ENCODE data around the gene UHRF1. TPM values are rescaled to one million over a fixed set of nuclear protein-coding genes. Genes with fewer than 3 reads are reported as not detected.

UHRF1 gene
- total and polyA plus RNA-seq, 7 donors, result 0.17 to 1.9 (median 0.32) TPM

DNA sequence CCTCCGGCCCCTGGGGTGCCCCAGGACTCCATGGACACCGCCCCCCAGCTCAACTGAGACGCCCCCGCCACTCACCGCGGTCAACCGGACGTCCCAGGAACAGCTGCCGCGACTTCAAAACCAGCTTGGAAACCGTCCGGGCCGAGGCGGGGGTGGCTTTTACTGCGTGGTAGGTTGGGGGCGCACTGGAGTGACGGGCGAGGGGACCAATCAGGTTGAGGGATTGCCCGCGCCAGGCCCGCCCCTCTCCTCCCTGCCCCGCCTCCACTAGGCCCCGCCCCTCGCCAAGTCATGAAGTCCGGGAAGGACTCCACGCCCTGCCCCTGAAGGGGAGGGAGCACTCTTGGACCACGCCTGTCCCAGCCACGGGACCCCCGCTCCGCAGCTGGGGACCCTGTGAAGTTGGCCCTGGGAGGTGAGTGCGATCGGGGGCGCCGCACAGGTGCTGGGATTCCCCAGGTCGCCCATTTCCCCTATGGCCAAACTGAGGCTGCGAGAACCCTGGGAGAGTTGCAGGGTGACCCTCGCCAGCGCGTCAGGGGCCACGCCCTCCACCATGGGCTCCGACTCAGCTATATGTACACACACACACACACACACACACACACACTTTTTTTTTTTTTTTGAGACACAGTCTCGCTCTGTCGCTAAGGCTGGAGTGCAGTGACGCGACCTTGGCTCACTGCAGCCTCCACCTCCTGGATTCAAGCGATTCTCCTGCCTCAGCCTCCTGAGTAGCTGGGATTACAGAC is 41.6 kb upstream of the UHRF1 start, which contains the start of gene PLIN3:
PLIN3 (minus strand) TSS at position 134 of the 752 bp plus-strand sequence. CDS start 6,273 bp downstream, outside the sequence.
- ATAC-seq, result peak; percentile 88 to 98 (median 92)
- Histone ChIP-seq H3K27ac (peak within 1 kb of the TSS; percentile 89), H3K36me3 (ENCODE audit: insufficient read depth in 1 of 2, low read depth in 1 of 2) (no peaks in the 10 kb centered on the region), H3K4me1 (peaks cover 11% of the 10 kb centered on the region), H3K4me3 (peak within 1 kb of the TSS; percentile 88), H3K9me3 (no peaks in the 10 kb centered on the region), H3K27me3 (ENCODE audit: insufficient read depth in 3 of 3, low read length in 2 of 3) (no peaks in the 10 kb centered on the region)
- TF ChIP-seq, protein P1, sequence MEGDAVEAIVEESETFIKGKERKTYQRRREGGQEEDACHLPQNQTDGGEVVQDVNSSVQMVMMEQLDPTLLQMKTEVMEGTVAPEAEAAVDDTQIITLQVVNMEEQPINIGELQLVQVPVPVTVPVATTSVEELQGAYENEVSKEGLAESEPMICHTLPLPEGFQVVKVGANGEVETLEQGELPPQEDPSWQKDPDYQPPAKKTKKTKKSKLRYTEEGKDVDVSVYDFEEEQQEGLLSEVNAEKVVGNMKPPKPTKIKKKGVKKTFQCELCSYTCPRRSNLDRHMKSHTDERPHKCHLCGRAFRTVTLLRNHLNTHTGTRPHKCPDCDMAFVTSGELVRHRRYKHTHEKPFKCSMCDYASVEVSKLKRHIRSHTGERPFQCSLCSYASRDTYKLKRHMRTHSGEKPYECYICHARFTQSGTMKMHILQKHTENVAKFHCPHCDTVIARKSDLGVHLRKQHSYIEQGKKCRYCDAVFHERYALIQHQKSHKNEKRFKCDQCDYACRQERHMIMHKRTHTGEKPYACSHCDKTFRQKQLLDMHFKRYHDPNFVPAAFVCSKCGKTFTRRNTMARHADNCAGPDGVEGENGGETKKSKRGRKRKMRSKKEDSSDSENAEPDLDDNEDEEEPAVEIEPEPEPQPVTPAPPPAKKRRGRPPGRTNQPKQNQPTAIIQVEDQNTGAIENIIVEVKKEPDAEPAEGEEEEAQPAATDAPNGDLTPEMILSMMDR (IDR thresholded peaks at IDR 0.05), result no peak
- intact Hi-C loops (cut with DNase I), result no loop called here
- 3 to 9% (median 7%) methylated on average over 31 to 46 of the region's 46 CpGs for WGBS, 3 donors
- DNase-seq, result peak; percentile 99

DNA sequence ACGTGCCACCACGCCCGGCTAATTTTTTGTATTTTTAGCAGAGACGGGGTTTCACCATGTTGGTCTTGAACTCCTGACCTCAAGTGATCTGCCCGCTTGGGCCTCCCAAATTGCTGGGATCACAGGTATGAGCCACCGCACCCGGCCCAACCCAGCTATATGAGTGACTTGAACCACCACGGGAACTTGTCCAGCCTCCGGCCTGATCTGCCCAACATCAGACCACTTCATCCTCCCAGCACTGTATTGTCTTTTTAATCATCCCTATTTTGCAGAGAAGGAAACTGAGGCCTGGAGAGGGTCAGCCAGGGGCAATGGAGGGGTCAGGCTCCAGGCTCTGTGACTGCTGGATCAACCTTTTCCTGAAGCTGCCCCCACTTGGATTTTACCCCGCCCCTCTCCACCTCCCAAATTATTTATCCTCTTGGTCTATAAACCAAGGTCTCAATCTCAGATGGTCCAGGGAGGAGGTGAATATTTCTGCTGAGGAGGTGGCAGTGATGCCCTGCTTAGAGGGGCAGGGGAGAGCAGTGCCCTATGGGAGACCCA is 40.9 kb upstream of the UHRF1 start:
- TF ChIP-seq, protein P1 (IDR thresholded peaks at IDR 0.05), result no peak
- H3K4me1 ChIP-seq, result peaks cover 13% of the 10 kb centered on the region
- H3K9me3 ChIP-seq, result no peaks in the 10 kb centered on the region
- DNase-seq, result peak in 1 of 2 donors; percentile 49
- H3K4me3 ChIP-seq, result peak overlapping the region; percentile 88
- 58 to 85% (median 66%) methylated on average over 10 of the region's 10 CpGs for WGBS, 3 donors
- intact Hi-C loops (cut with DNase I), result no loop called here
- H3K27me3 ChIP-seq (ENCODE audit: insufficient read depth in 3 of 3, low read length in 2 of 3), result no peaks in the 10 kb centered on the region
- no peak for ATAC-seq
- H3K36me3 ChIP-seq (ENCODE audit: insufficient read depth in 1 of 2, low read depth in 1 of 2), result no peaks in the 10 kb centered on the region
- H3K27ac ChIP-seq, result peak overlapping the region; percentile 89

DNA sequence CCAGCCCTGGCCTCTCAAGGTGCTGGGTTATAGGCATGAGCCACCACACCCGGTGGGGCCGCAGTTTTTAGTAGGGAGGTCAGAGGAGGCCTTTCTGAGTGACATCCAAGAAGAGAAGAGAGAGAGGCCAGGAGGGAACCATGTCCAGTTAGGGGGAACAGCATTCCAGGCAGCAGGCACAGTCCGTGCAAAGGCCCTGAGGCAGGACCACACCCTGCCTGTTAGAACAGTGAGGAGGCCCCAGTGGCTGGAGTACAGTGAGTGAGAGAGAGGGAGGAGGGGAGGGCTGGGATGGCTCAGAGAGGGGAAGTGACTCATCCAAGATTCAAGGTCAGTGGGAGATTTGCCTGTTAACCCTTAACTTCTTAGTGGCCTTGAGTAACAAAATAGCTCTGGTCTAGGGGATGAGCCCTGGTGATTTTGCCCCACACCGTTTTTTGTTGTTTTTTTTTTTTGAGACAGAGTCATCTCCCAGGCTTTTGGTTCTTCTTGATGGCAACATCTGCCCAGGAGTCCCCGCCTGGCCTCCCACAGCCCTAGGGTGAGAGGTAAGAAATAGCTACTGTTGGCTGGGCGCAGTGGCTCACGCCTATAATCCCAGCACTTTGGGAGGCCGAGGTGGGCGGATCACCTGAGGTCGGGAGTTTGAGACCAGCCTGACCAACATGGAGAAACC is 39.1 kb upstream of the UHRF1 start:
- intact Hi-C loops (cut with DNase I), result no loop called here
- TF ChIP-seq, protein P1 (IDR thresholded peaks at IDR 0.05), result no peak
- WGBS, 3 donors, result 68 to 74% (median 69%) methylated on average over 9 to 10 of the region's 10 CpGs
- Histone ChIP-seq H3K9me3 (no peaks in the 10 kb centered on the region), H3K27ac (peak overlapping the region; percentile 67), H3K36me3 (ENCODE audit: insufficient read depth in 1 of 2, low read depth in 1 of 2) (no peaks in the 10 kb centered on the region), H3K4me1 (peaks cover 13% of the 10 kb centered on the region), H3K4me3 (no peak overlapping the region), H3K27me3 (ENCODE audit: insufficient read depth in 3 of 3, low read length in 2 of 3) (no peaks in the 10 kb centered on the region)
- peak; percentile 70 to 76 for DNase-seq
- peak; percentile 54 to 74 (median 63) for ATAC-seq

DNA sequence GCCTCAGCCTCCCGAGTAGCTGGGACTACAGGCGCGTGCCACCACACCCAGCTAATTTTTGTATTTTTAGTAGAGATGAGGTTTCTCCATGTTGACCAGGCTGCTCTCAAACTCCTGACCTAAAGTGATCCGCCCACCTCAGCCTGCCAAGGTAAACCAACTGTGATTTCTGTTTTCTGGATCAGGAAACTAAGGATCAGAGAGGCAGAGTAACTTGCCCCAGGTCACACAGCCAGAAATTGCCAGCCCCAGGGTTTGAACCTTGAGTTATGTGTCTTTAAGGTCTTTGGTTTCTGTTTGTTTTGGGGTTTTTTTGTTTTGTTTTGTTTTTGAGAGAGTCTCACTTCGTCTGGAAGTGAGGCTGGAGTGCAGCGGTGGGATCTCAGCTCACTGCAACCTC is 37.6 kb upstream of the UHRF1 start:
- no peaks in the 10 kb centered on the region for H3K9me3 ChIP-seq
- no peaks in the 10 kb centered on the region for H3K36me3 ChIP-seq (ENCODE audit: insufficient read depth in 1 of 2, low read depth in 1 of 2)
- ATAC-seq, result no peak
- H3K27me3 ChIP-seq (ENCODE audit: insufficient read depth in 3 of 3, low read length in 2 of 3), result no peaks in the 10 kb centered on the region
- TF ChIP-seq, protein P1 (IDR thresholded peaks at IDR 0.05), result no peak
- intact Hi-C loops (cut with DNase I), result loop anchor here (1.0 to 2.0 kb wide), 2 partner anchors 40 to 159 kb away; no protein-coding TSS in a partner anchor
- WGBS, 3 donors, result 68 to 91% (median 84%) methylated on average over 6 of the region's 6 CpGs
- no peak overlapping the region for H3K27ac ChIP-seq
- DNase-seq, result no peak
- no peak overlapping the region for H3K4me3 ChIP-seq
- H3K4me1 ChIP-seq, result peaks cover 6% of the 10 kb centered on the region
